Mononuclear cell (primary cell): ENCODE results near the gene TNNI3K. TPM values are rescaled to one million over a fixed set of nuclear protein-coding genes. Genes with fewer than 3 reads are reported as not detected.

Experiments used
- H3K27me3 ChIP-seq: 2 replicates; pipeline ENCODE4 v1.6.0; 2011; ENCODE audit warnings: low read length, control low read depth; ENCODE audit not compliant: insufficient read depth
- H3K4me1 ChIP-seq: 2 replicates; pipeline ENCODE4 v1.5.1; 2011; ENCODE audit warnings: mild to moderate bottlenecking, low read length, control low read depth; ENCODE audit not compliant: insufficient read depth
- H3K4me3 ChIP-seq: 2 replicates; pipeline ENCODE4 v1.5.1; 2011; ENCODE audit warnings: mild to moderate bottlenecking, low read length, moderate library complexity
- H3K9me3 ChIP-seq: 2 replicates; pipeline ENCODE4 v1.5.1; 2011; ENCODE audit warnings: low read depth, mild to moderate bottlenecking, control low read depth, low read length
- total RNA-seq: library from RNA; depleted of rRNA; stranded (reverse); fragments of >200 nt; gene quantifications from one replicate; pipeline ENCODE4 v1.2.3, GENCODE V29; 2012

Gene TNNI3K
- total RNA-seq, result 0.94 TPM

- no peaks in the 10 kb centered on the region for H3K27me3 ChIP-seq
- H3K9me3 ChIP-seq, result no peaks in the 10 kb centered on the region
- no peak within 1 kb of the TSS for H3K4me3 ChIP-seq
- H3K4me1 ChIP-seq, result no peaks in the 10 kb centered on the region
Measured at GRCh38 chr1:74235153-74235552, at the start of gene TNNI3K. Gene TNNI3K, plus strand, starts transcription at chr1:74235387. Its CDS starts 65 bp downstream, at chr1:74235452.

- no peak overlapping the region for H3K4me3 ChIP-seq
- H3K4me1 ChIP-seq, result peaks cover 5% of the 10 kb centered on the region
- no peaks in the 10 kb centered on the region for H3K9me3 ChIP-seq
- no peaks in the 10 kb centered on the region for H3K27me3 ChIP-seq
Measured at GRCh38 chr1:74193908-74194307, 41.3 kb upstream of the TNNI3K start.

GRCh38 chr1:74195339-74195738 is 39.8 kb upstream of the TNNI3K start:
- Histone ChIP-seq H3K4me1 (peaks cover 14% of the 10 kb centered on the region), H3K9me3 (no peaks in the 10 kb centered on the region), H3K27me3 (no peaks in the 10 kb centered on the region), H3K4me3 (no peak overlapping the region)

- Histone ChIP-seq H3K4me3 (peak overlapping the region; percentile 55), H3K9me3 (no peaks in the 10 kb centered on the region), H3K27me3 (no peaks in the 10 kb centered on the region), H3K4me1 (peaks cover 17% of the 10 kb centered on the region)
Measured at GRCh38 chr1:74197255-74197654, 37.9 kb upstream of the TNNI3K start.

- Histone ChIP-seq H3K4me1 (peaks cover 17% of the 10 kb centered on the region), H3K9me3 (no peaks in the 10 kb centered on the region), H3K4me3 (peak within 1 kb of the TSS; percentile 55)
Measured at GRCh38 chr1:74197657-74198552, 37.3 kb upstream of the TNNI3K start, which contains the start of the genes FPGT and LRRIQ3. Gene FPGT, plus strand, starts transcription at chr1:74198242. Its CDS starts 37 bp downstream, at chr1:74198279. Gene LRRIQ3, minus strand, starts transcription at chr1:74198176. Its CDS starts 14,492 bp downstream, at chr1:74183684.

GRCh38 chr1:74199504-74199903 is 35.7 kb upstream of the TNNI3K start:
- Histone ChIP-seq H3K9me3 (no peaks in the 10 kb centered on the region), H3K4me1 (peaks cover 17% of the 10 kb centered on the region), H3K4me3 (no peak overlapping the region), H3K27me3 (no peaks in the 10 kb centered on the region)

More at GRCh38 chr1:74197657-74198552, 37.3 kb upstream of the TNNI3K start, which contains the start of the genes FPGT and LRRIQ3:
- no peaks in the 10 kb centered on the region for H3K27me3 ChIP-seq

GRCh38 chr1:74205266-74205665 is 29.9 kb upstream of the TNNI3K start:
- peaks cover 4% of the 10 kb centered on the region for H3K4me1 ChIP-seq
- H3K27me3 ChIP-seq, result no peaks in the 10 kb centered on the region
- no peak overlapping the region for H3K4me3 ChIP-seq
- no peaks in the 10 kb centered on the region for H3K9me3 ChIP-seq

- H3K4me1 ChIP-seq, result no peaks in the 10 kb centered on the region
- no peaks in the 10 kb centered on the region for H3K9me3 ChIP-seq
- no peaks in the 10 kb centered on the region for H3K27me3 ChIP-seq
- H3K4me3 ChIP-seq, result no peak overlapping the region
Measured at GRCh38 chr1:74215229-74215628, 20.0 kb upstream of the TNNI3K start.

- Histone ChIP-seq H3K4me1 (no peaks in the 10 kb centered on the region), H3K9me3 (peaks cover 33% of the 10 kb centered on the region), H3K4me3 (no peak overlapping the region), H3K27me3 (no peaks in the 10 kb centered on the region)
Measured at GRCh38 chr1:74222701-74223100, 12.5 kb upstream of the TNNI3K start.

GRCh38 chr1:74223453-74223852 is 11.7 kb upstream of the TNNI3K start:
- Histone ChIP-seq H3K9me3 (peaks cover 39% of the 10 kb centered on the region), H3K4me3 (no peak overlapping the region), H3K4me1 (no peaks in the 10 kb centered on the region), H3K27me3 (no peaks in the 10 kb centered on the region)

GRCh38 chr1:74236440-74236839 is 1.3 kb downstream of the TNNI3K start:
- Histone ChIP-seq H3K27me3 (no peaks in the 10 kb centered on the region), H3K9me3 (no peaks in the 10 kb centered on the region), H3K4me1 (no peaks in the 10 kb centered on the region), H3K4me3 (no peak overlapping the region)

- Histone ChIP-seq H3K4me1 (no peaks in the 10 kb centered on the region), H3K27me3 (no peaks in the 10 kb centered on the region), H3K9me3 (no peaks in the 10 kb centered on the region), H3K4me3 (no peak overlapping the region)
Measured at GRCh38 chr1:74237035-74237434, 1.8 kb downstream of the TNNI3K start.

- Histone ChIP-seq H3K9me3 (no peaks in the 10 kb centered on the region), H3K4me3 (no peak overlapping the region), H3K4me1 (no peaks in the 10 kb centered on the region), H3K27me3 (no peaks in the 10 kb centered on the region)
Measured at GRCh38 chr1:74237787-74238186, 2.6 kb downstream of the TNNI3K start.

GRCh38 chr1:74245168-74245772 is 10.1 kb downstream of the TNNI3K start:
- Histone ChIP-seq H3K4me3 (no peak overlapping the region), H3K27me3 (no peaks in the 10 kb centered on the region), H3K4me1 (no peaks in the 10 kb centered on the region), H3K9me3 (no peaks in the 10 kb centered on the region)

GRCh38 chr1:74246315-74246714 is 11.1 kb downstream of the TNNI3K start:
- H3K4me3 ChIP-seq, result no peak overlapping the region
- H3K27me3 ChIP-seq, result no peaks in the 10 kb centered on the region
- H3K9me3 ChIP-seq, result no peaks in the 10 kb centered on the region
- H3K4me1 ChIP-seq, result no peaks in the 10 kb centered on the region
